Mucosa of rectum (tissue), 2 donors: ENCODE results near the gene PRIM2.
"Not testable (repeated sequence)": the region's sequence is repeated elsewhere in the genome, so short reads cannot be mapped to it uniquely, and the experiment has no call there.

ENCODE experiments used
- H3K27ac ChIP-seq, 2 donors: one replicate each; pipeline ENCODE4 v1.7.0; 2013; ENCODE audit warnings: inconsistent platforms in 2 of 2, low read depth in 2 of 2, low read length in 2 of 2
- H3K27me3 ChIP-seq, 2 donors: one replicate each; pipeline ENCODE4 v1.7.0; 2013; ENCODE audit warnings: low read length in 2 of 2; ENCODE audit not compliant: control insufficient read depth in 2 of 2, insufficient read depth in 2 of 2
- H3K36me3 ChIP-seq, 2 donors: one replicate each; pipeline ENCODE4 v1.7.0; 2013; ENCODE audit warnings: low read length in 2 of 2; ENCODE audit not compliant: control insufficient read depth in 2 of 2, insufficient read depth in 2 of 2
- H3K4me1 ChIP-seq, 2 donors: one replicate each; pipeline ENCODE4 v1.7.0; 2013; ENCODE audit warnings: low read length in 2 of 2, mild to moderate bottlenecking in 1 of 2; ENCODE audit not compliant: control insufficient read depth in 2 of 2, insufficient read depth in 2 of 2
- H3K4me3 ChIP-seq, 2 donors: one replicate each; pipeline ENCODE4 v1.7.0; 2013; ENCODE audit warnings: low read length in 2 of 2
- H3K9ac ChIP-seq, 2 donors: one replicate each; pipeline ENCODE4 v1.7.0; 2013; ENCODE audit warnings: low read length in 2 of 2, low read depth in 1 of 2, mild to moderate bottlenecking in 1 of 2
- H3K9me3 ChIP-seq, 2 donors: one replicate each; pipeline ENCODE4 v1.7.0; 2013; ENCODE audit warnings: low read length in 2 of 2; ENCODE audit not compliant: control insufficient read depth in 2 of 2
- donor health status: healthy.
- donor health status: Normal muscosa, but diverticular disease.

PRIM2 gene

DNA sequence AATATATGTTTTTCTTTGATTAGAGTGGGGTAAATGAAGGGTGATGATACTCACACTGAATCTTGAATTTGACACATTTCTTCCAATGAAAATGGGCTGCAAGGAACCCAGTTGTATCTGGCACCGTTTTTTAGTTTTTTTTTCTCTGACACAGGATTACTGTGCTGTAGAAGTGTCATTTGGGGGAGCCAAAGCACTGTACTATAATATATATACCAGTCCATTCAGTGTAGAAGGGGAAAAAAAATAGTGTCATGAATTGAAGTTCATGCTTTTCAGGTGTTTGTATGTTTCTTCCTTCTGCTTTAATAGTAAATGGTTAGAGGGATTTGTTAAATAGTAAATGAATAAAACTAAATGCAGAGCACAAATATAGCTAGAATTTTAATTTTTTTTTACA, 35.2 kb downstream of the PRIM2 start:
- not testable (repeated sequence) for H3K4me1 ChIP-seq, H3K4me3 ChIP-seq, H3K9ac ChIP-seq, H3K27ac ChIP-seq, H3K9me3 ChIP-seq, H3K27me3 ChIP-seq, H3K36me3 ChIP-seq

DNA sequence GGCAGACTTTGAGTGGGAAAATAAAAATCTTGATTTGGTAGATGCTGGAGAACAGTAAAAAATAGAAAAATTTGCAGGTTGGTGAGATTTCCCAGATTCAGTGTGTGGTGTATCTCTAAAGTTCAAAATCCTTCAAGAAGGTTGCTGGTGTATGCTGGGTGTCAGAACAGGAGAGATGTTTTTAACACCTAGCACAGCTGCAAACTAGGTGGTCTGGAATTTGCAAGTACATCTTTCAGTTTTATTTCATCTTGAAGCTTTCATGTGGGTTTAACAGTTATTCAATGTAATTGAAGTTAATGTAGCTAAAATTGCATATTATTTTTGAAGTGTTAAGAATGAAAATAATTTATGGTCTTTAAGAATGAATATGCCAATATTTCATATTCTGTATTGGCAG, 40.9 kb downstream of the PRIM2 start:
- H3K27ac ChIP-seq, H3K9ac ChIP-seq, H3K4me3 ChIP-seq, H3K4me1 ChIP-seq, H3K27me3 ChIP-seq, H3K9me3 ChIP-seq, H3K36me3 ChIP-seq: not testable (repeated sequence)

DNA sequence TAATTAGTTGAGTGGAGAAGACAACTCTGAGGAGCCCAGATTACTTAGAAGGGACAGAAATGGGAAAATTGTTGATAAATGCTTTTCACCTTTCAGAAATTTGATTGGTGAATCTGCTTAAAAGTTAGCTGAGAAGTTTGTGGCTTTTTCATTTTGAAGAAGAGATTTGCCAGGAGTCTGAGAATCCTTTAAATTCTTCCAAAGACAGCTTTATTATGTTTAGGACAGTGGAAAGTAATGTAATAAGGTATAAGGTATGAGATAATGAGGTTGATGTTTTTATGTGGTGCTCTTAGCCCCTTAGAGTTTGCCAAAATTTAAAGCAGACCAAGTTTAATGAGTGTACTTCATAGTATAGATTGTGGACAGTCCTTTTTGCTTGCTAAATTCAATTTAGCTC, 42.3 kb downstream of the PRIM2 start:
- H3K9ac ChIP-seq, H3K4me1 ChIP-seq, H3K9me3 ChIP-seq, H3K4me3 ChIP-seq, H3K27ac ChIP-seq, H3K27me3 ChIP-seq, H3K36me3 ChIP-seq: not testable (repeated sequence)

DNA sequence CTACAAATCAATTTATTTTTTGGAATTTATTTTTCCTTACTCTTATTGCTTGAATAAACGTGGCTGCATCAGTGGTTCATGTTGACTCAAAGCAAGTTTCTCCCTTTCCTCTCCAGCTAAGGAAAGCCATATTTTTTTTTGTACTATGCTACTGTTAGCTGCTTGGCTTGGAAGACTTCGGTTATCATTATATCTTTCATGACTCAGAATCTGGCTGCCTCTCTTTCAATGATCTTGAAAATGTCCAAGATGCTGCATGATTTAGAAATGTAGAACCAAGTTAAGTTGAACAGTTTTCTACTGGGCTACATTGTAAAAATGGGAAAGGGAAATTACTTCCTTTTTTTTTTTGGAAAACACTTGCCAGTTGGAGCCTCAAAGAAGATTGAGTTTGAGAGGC, 44.9 kb downstream of the PRIM2 start:
- not testable (repeated sequence) for H3K9me3 ChIP-seq, H3K4me3 ChIP-seq, H3K4me1 ChIP-seq, H3K27ac ChIP-seq, H3K9ac ChIP-seq, H3K27me3 ChIP-seq, H3K36me3 ChIP-seq

DNA sequence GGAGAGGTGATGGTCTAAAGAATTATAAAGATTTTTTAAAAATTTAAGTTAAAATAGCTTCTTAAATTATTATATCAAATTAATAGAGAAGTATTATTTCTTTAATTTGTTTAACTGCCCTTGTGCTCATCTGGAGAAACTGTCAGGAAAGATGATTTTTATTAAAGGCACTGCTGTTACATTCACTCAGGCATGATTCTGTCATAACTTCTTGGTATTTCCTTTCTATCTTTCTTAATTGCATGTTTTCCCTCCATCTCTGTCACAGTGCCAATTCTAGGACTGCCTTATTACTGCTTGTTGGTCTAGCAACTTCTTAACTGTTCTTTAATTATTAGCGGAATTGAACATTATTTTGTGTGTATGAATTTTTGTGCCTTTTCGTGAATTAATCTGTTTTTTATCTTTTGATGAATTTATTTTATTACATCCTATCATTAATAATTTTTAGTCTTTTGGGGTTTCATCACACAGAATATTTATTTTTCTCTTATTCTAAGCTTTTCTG, 47.7 kb downstream of the PRIM2 start:
- not testable (repeated sequence) for H3K4me1 ChIP-seq, H3K27ac ChIP-seq, H3K27me3 ChIP-seq, H3K9ac ChIP-seq, H3K4me3 ChIP-seq, H3K9me3 ChIP-seq, H3K36me3 ChIP-seq

DNA sequence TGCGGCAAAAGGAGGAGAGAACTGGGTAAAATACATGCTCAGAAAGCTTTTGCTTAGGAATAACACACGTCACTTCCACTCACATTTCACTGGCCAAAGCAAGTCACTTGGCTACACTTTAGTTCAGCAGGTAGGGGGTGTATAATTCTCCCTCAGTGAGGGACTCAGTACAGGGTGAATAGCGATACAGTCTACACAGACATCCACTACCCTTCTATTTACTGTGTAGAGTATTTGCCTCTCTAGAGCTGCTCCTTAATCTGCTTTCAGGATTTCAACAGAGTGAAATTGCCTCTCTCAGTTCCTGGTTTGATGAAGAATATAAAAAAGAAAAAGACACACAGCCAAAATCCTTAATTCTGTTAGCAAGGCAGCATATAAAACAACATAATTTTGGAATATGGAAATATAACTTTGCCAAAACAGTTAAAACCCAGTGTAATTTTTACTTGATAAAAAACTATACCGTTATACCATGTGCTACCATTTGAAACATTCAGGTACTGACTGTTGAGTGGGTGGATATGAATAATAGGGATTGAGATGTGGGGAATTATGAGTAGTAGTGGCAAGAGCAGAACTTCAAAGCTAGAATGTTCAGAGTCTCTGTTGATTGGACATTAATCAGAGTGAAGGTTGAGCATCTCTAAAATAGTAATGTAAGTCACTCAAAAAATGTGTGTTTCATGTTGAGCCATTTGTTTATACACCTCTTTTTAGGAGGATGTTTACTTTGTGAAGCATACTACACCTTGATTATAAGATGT, 51.7 kb downstream of the PRIM2 start:
- not testable (repeated sequence) for H3K27me3 ChIP-seq, H3K4me3 ChIP-seq, H3K27ac ChIP-seq, H3K36me3 ChIP-seq, H3K4me1 ChIP-seq, H3K9me3 ChIP-seq, H3K9ac ChIP-seq

DNA sequence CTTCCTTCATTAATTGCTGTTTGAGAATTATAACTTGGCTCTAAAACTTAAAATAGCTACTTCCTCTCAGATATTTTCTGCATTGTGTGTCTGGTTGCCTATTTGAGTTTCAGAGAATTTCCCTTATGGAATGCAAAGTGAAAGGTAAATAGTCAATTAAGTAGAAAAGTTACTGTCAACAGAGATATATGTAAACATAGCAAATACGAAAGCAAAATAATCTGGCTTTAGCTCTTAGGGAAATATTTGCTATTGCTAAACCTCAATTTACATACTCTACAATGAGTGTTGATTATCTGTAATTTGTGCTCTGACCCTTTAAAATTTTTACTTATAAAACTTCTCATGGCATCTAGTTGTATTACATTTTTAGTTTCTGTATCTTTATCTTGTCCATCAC, 54.3 kb downstream of the PRIM2 start:
- H3K36me3 ChIP-seq, H3K27ac ChIP-seq, H3K27me3 ChIP-seq, H3K4me1 ChIP-seq, H3K9ac ChIP-seq, H3K4me3 ChIP-seq, H3K9me3 ChIP-seq: not testable (repeated sequence)

DNA sequence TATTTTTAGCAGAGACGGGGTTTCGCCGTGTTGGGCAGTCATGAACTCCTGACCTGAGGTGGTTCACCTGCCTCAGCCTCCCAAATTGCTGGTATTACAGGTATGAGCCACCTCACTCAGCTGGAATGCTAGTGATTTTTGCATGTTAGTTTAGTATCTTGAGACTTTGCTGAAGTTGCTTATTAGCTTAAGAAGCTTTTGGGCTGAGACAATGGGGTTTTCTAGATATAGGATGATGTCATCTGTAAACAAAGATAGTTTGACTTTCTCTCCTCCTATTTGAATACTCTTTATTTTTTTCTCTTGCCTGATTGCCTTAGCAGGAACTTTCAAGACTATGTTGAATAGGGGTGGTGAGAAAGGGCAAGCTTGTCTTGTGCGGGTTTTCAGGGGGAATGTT, 57.3 kb downstream of the PRIM2 start:
- H3K9me3 ChIP-seq, H3K27ac ChIP-seq, H3K4me3 ChIP-seq, H3K9ac ChIP-seq, H3K27me3 ChIP-seq, H3K36me3 ChIP-seq, H3K4me1 ChIP-seq: not testable (repeated sequence)

DNA sequence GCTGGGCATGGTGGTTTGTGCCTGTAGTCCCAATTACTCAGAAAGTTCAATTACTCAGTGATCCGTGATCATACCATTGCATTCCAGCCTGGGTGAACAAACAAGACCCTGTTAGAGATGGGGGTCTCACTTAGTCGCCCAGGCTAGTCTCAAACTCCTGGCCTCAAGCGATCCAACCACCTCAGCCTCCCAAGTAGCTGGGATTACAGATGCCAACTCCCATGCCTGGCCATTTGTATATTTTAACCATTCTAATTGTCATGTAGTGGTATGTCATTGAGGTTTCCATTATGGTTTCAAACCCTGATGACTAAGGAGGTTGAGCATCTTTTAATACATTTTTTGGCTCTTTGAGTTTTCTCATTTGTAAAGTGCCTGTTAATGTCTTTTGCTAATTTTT, 58.7 kb downstream of the PRIM2 start:
- H3K4me3 ChIP-seq, H3K27ac ChIP-seq, H3K9me3 ChIP-seq, H3K9ac ChIP-seq, H3K4me1 ChIP-seq, H3K36me3 ChIP-seq, H3K27me3 ChIP-seq: not testable (repeated sequence)

DNA sequence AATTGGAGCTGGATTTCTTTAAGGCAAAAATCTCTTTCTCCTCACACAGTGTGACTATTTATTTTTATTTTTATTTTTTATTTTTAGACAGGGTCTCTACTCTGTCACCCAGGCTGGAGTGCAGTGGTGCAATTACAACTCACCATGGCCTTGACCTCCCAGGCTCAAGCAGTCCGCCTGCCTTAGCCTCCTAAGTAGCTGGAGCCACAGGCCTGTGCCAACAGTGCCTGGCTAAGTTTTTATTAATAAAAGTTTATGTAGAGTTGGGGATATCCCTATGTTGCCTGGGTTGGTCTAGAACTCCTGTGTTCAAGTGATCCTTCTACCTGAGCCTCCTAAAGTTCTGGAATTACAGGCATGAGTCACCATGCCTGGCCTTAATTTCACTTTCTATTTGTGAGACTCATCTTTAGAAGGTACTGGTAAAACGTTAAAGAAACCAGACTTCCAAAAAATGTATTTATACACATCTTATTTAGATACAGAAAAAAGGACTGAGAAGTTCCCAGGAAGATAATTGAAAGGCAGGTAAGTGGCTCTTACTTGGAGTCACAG, 71.7 kb downstream of the PRIM2 start:
- not testable (repeated sequence) for H3K27me3 ChIP-seq, H3K4me3 ChIP-seq, H3K9ac ChIP-seq, H3K27ac ChIP-seq, H3K9me3 ChIP-seq, H3K4me1 ChIP-seq, H3K36me3 ChIP-seq

DNA sequence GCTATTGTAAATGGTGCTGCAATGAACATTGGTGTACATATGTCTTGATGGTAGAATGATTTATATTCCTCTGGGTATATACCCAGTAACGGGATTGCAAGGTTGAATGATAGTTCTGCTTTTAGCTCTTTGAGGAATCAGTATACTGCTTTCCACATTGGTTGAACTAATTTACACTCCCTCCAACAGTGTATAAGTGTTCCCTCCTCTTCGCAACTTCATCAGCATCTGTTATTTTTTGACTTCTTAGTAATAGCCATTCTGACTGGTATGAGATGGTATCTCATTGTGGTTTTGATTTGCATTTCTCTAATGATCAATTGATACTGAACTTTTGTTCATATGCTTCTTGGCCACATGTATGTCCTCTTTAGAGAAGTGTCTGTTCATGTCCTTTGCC, 73.4 kb downstream of the PRIM2 start:
- not testable (repeated sequence) for H3K4me3 ChIP-seq, H3K9me3 ChIP-seq, H3K9ac ChIP-seq, H3K27me3 ChIP-seq, H3K27ac ChIP-seq, H3K36me3 ChIP-seq, H3K4me1 ChIP-seq
